NCI-H1930 (cell line): ENCODE data around the gene TMEM59L.

Source experiments
- DNase-seq, 2 experiments: peaks; one replicate each; lab custom pipeline; 2025; lab: John Stamatoyannopoulos, UW

The TMEM59L gene

DNA sequence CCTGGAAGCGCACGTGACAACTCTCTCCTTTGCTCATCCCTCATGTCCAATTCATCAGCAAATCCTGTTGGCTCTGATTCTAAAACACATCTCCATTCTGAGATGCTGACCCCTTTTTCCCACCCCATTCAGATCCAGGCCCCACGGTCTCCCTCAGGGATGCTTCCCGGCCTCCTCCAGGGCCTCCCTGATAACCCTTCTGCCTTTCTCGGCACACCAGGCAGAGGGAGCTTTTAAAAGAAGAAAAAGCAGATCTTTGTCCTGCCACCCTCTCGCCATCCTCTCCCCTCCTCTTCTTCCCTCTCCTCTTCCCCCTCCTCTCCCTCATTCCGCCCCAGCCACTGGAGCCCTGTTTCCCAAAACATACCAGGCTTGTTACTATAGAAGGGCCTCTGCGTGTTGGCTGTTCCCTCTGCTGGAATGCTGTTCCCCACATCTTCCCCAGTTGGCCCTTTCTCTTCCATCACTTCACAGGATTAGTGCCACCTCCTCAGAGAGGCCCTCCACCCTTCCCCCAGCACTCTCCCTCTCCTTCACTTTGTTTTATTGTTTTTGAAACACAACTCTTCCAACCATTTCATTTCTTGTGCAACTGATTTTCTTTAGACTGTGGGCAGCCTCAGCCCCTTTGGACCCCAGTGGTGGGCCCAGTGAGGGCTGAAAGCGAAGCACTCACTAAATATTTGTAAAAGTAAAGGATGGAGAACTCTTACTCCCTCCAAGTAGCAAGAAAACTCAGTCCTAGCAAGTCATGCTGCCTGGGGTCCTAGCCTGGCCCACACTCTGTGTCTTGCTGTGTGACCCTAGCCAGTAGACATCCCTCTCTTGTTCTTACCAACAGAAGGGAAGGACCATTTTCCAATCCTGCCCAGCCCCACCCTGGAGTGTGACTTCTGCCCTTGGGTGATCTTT, 3.6 kb upstream of the TMEM59L start:
- DNase-seq = no peak

GRCh38 chr19:18609717-18610051, 3.0 kb upstream of the TMEM59L start:
- no peak for DNase-seq

DNA sequence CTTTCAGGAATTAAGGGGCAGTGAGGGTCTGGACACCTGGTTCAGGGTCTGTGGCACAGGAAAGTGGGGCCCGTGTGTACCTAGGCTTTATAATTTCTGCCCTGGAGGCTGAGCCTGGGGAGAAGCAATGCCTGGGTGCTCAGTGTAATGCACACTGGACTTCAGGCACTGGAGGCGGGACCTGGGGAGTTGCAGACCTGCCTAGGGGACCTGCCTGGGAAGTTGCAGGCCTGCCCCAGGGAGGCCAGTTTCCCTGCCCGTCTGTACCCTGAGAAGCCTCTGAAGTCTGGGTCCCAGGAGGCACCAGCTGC, 2.5 kb upstream of the TMEM59L start:
- DNase-seq = no peak

DNA sequence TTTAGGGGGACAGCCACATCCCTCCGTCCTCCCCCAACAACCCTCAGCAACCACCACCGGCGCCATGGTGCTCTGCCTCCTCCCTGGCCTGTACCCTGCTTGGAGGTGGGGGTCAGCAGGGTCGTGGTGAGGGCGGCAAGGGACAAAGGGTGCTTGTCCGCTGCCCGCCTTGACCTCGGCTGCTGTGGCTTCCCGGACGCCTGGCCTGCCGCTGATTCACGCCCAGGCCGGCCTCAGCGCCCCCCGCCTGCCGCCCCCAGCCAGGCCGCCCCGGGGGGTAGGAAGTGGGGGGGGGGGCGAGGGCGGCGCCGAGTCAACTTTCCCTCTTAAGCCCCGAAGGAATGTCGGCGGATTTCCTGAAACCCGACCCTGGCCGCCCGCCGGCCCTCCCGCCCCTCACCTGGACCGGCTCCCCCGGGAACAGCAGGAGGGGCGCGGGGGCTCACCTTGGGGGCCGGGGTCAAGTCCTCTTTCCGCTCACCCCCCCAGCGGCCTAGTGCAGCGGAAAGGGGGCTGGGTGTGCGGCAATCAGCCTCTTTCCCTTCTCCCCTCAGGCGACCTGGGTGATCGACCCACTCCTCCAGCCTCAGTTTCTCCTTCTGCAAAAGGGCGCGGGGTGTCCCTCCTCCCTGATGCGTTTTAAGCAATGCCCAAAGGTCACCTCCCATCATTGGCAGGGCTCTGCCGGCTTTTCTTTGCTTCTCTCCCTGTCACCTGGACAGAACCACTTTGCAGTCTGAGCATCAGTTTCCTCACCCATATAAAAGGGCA, 1.9 kb upstream of the TMEM59L start:
- DNase-seq = no peak

GRCh38 chr19:18611327-18612050, 1.2 kb upstream of the TMEM59L start:
- no peak for DNase-seq

DNA sequence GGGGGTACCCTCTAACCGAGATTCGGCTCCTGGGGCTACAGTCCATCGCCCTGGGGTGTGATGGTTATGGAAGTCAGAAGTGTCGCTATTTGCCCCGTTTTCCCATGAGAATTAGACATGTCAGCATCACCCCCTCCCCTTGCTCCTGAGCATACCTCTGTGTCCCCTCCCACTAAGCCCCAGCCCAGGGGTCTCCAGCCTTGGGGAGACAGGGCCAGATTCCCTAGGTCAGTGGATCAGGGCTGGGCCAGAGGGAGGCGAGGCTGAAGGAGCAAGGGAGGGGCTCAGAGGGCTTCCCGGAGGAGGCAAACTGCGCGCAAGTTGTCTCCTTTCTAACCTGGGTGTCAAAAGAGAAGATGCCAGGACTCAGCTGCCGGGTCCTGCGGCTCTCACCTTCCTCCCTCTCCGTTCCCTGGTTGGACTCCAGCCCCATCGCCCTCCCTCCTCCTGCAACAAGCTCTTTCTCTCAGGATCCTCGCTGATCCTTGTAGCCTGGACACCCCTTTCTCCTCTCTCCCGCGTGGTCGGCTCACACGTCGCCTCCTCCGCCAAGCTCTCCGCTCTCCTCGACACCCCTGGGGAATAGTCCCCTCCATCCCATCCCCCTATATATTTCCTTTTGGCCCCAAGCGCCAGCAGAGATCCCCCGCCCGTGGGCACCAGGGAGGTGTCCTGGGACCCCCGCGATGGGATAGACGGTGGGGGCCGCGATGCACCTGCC, 459 bp upstream of the TMEM59L start:
- DNase-seq = no peak

DNA sequence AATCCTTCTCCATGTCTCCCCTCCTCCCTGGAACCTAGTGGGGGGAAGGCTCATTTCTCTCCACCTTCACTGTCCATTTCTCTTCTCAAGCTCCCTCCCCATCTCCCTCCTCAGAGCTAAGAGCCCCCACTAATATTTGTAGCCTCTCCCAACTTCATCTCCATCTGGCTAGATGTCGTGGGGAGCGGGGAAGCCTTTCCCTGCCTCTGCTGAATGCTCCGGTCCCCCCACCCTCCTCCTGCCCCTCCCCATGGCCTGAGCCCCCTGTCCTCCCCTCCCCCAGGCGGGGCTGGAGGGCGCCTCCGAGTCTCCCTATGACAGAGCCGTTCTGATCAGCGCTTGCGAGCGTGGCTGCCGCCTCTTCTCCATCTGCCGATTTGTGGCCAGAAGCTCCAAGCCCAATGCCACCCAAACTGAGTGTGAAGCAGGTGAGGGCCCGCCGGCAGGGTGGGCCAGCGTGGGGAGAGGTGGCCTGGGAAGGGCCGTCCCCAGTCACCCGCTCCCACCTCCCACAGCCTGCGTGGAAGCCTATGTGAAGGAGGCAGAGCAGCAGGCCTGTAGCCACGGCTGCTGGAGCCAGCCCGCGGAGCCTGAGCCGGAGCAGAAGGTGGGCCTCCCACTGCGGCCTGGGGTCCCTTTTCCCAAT, 1.0 kb downstream of the TMEM59L start:
- DNase-seq = no peak

- no peak for DNase-seq
Observed at GRCh38 chr19:18616023-18616422, 3.4 kb downstream of the TMEM59L start.

DNA sequence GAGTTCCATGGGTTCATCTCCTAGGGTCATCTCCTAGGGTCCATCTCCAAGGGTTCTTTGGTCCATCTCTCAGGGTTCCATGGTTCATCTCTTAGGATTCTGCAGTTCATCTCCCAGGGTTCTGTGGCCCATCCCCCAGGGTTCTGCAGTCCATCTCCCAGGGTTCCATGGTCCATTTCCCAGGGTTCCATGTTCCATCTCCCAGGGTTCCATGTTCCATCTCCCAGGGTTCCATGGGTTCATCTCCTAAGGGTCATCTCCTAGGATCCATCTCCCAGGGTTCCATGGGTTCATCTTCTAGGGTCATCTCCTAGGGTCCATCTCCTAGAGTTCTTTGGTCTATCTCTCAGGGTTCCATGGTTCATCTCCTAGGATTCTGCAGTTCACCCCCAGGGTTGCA, 4.9 kb downstream of the TMEM59L start:
- no peak for DNase-seq

DNA sequence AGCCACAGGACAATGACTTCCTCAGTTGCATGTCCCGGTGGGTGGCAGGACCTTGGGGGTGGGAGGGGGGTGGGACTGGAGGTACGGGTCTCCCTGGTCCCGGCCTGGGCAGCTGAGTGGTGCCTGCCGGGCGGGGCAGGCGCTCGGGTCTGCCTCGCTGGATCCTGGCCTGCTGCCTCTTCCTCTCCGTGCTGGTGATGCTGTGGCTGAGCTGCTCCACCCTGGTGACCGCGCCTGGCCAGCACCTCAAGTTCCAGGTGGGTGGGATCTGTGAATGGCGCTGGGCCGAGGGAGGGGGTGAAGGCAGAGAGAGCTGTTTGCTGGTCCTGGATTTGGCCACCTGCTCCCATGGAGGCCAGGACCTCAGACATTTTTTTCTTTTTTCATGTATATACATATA, 5.6 kb downstream of the TMEM59L start:
- DNase-seq = no peak

- no peak for DNase-seq
Observed at GRCh38 chr19:18620311-18620710, 7.6 kb downstream of the TMEM59L start.

DNA sequence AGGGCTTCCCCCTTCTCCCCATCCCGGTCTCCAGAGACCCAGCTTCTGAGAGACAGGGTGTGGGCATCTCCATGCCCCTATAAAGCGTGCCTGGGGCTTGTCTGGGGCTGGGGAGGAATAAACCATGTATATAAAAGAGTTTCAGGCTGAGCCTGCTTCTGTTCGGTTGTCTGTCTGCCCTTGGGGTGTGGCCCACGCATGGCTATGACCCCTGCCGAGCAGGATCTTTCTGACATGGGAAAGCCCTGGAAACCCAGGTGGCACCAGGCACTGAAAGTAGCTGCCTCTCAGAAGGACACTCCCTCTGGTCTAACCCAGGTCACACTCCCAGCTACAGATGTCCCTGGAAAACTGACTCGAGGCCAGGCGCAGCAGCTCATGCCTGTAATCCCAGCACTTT, 8.2 kb downstream of the TMEM59L start:
- DNase-seq = no peak

DNA sequence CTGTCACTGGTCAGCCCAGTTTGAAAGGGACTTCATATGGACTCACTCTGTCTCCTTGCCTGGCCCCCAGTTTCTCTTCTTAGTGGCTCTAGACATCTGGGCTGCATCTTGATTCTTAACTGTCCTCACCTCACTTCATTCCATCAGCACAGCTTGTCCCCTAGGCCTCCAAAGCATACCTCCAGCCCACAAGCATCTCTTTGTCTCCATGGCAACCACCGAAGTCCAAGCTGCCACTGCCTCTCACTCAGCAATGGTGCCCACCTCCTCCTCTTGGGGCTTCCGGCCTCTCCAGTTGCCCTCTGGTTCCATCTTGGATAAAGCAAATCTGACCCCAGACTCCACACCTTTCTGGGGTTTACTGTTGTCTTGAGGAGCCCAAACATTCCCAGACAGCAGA, 14.2 kb downstream of the TMEM59L start:
- DNase-seq = no peak

DNA sequence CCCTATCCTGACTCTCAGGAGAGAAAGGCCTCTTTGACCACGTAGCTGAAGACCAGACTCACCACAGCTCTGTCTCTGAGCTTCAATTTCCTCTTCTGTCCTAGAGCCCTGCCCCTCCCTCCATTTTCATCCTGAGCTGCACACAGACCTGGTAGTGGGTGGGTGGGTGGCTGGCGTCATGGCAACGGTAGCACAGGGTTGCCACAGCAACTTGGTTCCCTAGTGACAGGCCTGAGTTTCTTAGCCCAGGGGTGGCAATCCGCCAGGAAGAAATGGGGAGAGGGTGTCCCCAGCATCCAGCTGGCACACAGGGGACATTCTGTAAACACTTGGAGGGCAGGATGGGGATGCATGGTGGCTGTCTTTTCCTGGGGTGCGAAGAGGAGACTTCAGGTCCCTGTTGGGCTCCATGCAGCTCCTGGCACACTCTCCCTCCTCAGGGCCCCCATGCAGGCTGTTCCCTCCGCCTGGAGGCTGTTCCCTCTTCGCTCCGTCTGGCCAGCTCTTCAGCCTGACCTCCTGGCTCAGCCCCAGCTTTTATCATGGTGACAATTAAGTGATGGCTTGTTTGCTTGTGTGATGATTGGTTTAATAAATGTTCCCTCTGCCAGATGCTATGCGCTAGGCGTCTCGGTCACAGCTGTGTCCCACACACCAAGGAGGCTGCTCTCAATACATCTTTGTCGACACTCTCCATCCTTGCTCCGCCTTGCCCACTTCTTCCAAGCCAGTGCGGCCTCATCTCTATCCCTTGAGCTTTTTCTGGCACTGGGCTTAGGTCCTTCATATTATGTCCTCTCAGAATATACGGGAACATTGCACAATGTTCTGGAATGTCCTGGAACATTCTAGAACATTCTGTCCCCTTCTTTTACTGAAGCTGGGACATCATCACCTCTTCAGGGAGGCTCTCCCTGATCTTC, 16.8 kb downstream of the TMEM59L start:
- no peak for DNase-seq

GRCh38 chr19:18633321-18633720, 20.7 kb downstream of the TMEM59L start:
- no peak for DNase-seq

DNA sequence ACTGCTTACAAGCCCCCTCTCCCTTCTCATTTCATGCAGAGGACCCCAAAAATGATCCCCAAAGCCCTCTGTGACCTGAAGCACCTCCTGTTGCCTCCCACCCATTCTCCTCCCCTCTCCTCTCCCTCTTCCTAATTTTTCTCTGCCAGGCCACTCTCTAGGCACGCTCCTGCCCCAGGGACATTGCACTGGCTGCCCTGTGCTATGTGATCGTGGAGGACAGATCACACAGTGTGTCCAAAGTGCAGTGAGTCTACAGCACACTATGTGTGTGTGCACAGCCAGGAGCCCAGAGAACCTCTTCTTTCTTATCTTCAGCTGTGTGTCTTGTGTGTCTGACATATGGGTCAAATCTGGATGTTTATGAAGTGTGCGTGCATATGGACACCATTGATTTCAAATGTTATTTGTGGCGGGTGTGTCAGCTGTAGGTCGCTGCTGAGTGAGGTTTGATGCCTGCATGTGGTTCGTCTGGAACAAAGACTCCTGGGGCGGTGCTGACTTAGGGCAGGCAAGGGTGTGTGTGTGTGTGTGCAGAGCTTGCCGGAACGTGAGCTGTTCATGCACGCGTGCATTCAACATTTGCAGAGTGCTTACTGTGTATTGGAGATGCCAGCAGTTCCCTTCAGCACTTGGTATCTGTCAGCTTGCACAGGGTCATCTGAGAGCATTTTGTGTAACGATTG, 22.1 kb downstream of the TMEM59L start:
- no peak for DNase-seq

DNA sequence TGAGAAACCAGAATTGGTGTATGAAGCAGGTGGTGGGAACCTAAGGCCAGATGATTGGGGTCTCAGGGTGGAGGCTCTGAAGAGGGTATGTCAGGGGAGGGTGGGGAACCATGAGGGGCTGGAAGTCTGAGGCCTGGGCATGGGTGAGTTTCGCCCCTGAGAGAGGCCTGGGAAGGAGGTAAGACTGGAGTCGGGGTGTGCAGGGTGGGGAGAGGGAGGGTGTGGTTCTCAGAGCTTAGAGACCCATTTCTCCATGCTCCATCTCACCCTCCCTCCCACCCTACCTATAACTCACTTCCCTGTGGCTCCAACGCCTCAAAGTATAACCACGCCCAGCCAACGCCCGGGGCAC, 23.1 kb downstream of the TMEM59L start:
- DNase-seq = no peak

GRCh38 chr19:18636183-18636968, 23.7 kb downstream of the TMEM59L start:
- DNase-seq = peak; percentile 78 to 81

- no peak for DNase-seq
Observed at GRCh38 chr19:18636969-18637629, 24.4 kb downstream of the TMEM59L start, which contains the start of gene KLHL26. Gene KLHL26, plus strand, starts transcription at chr19:18637028. Its CDS starts 27 bp downstream, at chr19:18637055.
